Measurements from ENCODE around the gene MAGEA11. TPM values are rescaled to one million over a fixed set of nuclear protein-coding genes. Genes with fewer than 3 reads are reported as not detected.
"Not testable (repeated sequence)": the region's sequence is repeated elsewhere in the genome, so short reads cannot be mapped to it uniquely, and the experiment has no call there.

Gene MAGEA11
- total RNA-seq, 2 experiments from 2014 or later: not detected

DNA sequence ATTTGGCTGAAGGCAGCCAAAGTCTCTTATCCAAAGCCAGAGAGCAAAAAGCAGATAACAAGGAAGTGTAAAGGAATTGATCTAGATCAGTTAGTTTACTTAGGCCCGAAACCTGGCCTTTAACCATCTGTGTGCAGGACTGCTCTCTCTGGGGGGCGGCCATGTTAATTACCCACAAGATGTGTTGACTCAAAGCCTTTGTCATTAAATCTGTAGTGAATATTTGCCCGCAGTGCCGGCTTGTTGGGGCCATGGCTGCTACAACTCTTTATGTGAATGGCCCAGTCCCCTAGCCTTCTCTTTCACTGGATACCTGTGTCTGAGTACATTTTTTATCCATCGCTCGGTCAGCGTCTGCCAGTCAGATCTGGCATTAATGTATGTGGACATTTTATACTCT is 15.4 kb downstream of the MAGEA11 start:
- H3K4me3 Mint-ChIP-seq; H3K36me3 Mint-ChIP-seq (ENCODE audit: low read depth); H3K9me3 Mint-ChIP-seq; DNase-seq; POLR2A ChIA-PET; H3K27me3 Mint-ChIP-seq; H3K27ac Mint-ChIP-seq; H3K4me1 Mint-ChIP-seq; CTCF ChIA-PET: not testable (repeated sequence)

DNA sequence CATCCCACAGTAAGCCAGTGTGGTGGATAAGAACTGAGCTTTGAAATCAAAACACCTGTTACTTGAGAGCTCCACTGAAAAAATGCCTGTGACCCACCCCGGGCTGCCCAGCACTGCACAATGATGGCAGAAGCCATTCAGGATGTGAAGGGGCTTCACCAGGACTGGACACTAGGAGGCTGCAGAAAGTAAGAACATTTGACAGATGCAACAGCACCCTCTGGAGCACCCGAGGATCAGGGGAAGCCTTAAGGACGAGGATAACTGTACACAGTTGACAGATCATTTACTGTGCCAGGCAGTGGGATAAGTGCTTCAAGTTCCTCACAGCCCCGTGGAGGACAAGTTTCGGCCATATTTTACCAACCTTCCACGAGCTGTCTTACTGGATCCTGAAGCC is 30.4 kb downstream of the MAGEA11 start:
- H3K27me3 Mint-ChIP-seq; H3K27ac Mint-ChIP-seq; CTCF ChIA-PET; H3K4me1 Mint-ChIP-seq; DNase-seq; H3K36me3 Mint-ChIP-seq (ENCODE audit: low read depth); H3K9me3 Mint-ChIP-seq; H3K4me3 Mint-ChIP-seq; POLR2A ChIA-PET: not testable (repeated sequence)

DNA sequence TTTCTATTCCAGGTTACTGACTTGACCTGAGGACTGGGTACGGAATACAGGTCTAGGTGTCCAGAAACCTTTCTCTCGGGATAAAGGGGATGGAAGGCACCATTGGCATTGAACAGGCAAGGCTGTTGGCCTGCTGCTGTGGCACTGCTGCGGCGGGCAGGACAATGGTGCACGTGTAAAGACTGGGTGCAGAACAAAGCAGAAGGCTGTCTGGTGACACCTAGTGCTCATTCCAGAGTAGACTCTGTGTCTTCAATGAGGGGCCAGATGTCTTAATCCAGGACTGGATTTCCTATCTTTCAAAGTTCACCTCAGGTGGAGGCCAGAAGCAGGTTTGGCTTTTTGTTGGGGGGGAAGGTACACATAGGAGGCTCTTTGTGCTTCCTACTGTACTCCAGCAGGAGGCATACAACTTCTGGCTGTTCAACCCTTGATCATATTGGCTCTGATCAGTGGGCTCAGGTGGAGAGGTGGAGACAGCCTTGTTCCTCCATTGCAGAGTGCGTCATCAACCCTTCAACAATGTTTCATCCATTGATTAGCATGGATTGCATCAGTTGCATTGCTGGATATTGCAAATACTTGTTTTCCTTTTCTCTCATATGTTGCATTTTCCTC is 34.6 kb downstream of the MAGEA11 start:
- H3K4me1 Mint-ChIP-seq; H3K36me3 Mint-ChIP-seq (ENCODE audit: low read depth); H3K4me3 Mint-ChIP-seq; H3K9me3 Mint-ChIP-seq; H3K27ac Mint-ChIP-seq; POLR2A ChIA-PET; H3K27me3 Mint-ChIP-seq; DNase-seq; CTCF ChIA-PET: not testable (repeated sequence)

DNA sequence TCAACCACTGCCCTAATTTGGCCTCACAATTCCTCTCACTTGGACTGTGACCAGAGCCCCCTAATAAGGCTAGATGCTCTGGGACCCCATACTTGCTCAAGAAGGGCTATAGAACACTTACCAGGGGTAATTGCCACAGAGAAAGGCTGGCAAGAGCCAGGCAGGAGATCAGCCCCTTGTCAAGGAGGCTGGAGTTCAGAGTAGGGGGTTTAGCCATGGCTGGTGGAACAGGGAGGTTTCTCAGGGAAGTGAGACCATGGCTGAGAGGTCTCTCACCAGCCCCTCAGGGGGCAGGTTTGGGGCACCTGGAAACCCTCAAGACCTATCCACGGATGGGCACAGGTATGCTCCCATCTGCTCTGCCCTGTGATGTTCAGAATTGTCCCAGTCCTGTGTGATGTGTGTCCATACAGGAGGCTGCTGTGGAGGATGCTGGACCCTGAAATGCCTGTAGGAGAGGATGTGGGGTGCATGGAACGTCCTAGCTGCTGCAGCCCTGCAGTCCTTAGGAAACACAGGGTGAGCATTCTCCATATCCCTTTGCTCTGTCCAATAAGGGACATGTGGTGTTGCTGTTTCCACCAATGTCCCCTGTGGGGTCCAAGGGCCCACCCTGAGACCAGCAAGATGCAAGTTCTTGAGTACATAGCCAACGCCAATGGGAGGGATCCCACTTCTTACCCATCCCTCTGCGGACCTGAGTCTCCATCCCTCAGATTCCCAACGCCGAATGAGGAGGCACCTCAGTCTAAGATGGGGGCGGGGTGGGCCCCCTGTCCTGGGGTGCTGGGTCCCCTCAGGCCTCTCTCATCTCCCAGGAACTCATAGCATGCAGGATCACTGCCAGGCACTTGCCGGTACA is 45.6 kb downstream of the MAGEA11 start:
- Mint-ChIP-seq H3K4me3 (no peak overlapping the region), H3K27me3 (peaks cover 2% of the 10 kb centered on the region), H3K36me3 (ENCODE audit: low read depth) (no peaks in the 10 kb centered on the region), H3K27ac (no peak overlapping the region), H3K4me1 (no peaks in the 10 kb centered on the region), H3K9me3 (no peaks in the 10 kb centered on the region)
- POLR2A ChIA-PET: no interaction called here
- no peak for DNase-seq
- CTCF ChIA-PET: no interaction called here

DNA sequence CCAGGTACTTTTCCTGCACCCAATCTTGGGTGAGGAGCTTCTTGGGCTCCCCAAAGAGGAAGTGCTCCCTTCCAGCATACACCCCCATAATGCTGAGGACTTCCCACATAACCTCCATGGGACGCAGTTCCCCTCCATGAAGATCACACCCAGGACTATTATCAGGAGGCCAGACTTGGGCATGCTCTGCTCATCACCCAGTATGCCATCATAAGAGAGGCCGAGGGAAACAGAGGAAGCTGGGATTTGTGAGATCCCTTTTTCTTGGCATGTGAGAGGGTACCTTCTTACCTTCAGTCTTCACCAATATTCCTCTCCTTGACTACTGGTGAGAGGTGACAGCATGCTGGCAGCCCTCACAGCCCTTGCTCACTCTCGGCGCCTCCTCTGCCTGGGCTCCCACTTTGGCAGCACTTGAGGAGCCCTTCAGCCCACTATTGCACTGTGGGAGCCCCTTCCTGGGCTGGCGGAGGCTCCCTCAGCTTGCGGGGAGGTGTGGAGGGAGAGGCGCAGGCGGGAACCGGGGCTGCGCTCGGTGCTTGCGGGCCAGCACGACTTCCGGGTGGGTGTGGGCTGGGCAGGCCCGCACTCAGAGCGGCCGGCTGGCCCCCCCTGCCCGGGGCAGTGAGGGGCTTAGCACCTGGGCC is 46.3 kb downstream of the MAGEA11 start:
- H3K27ac Mint-ChIP-seq: no peak overlapping the region
- H3K4me1 Mint-ChIP-seq: no peaks in the 10 kb centered on the region
- no peaks in the 10 kb centered on the region for H3K36me3 Mint-ChIP-seq (ENCODE audit: low read depth)
- CTCF ChIA-PET: no interaction called here
- H3K9me3 Mint-ChIP-seq: no peaks in the 10 kb centered on the region
- no peak overlapping the region for H3K4me3 Mint-ChIP-seq
- no peak for DNase-seq
- H3K27me3 Mint-ChIP-seq: peaks cover 2% of the 10 kb centered on the region
- POLR2A ChIA-PET: no interaction called here

DNA sequence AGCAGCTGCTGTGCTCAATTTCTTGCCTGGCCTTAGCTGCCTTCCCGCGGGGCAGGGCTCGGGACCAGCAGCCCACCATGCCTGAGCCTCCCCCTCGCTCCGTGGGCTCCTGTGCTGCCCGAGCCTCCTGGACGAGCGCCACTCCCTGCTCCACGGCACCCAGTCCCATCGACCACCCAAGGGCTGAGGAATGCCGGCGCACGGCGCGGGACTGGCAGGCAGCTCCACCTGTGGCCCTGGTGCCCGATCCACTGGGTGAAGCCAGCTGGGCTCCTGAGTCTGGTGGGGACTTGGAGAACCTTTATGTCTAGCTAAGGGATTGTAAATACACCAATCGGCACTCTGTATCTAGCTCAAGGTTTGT is 46.8 kb downstream of the MAGEA11 start:
- H3K36me3 Mint-ChIP-seq (ENCODE audit: low read depth); H3K4me3 Mint-ChIP-seq; H3K27ac Mint-ChIP-seq; H3K27me3 Mint-ChIP-seq; POLR2A ChIA-PET; H3K9me3 Mint-ChIP-seq; DNase-seq; CTCF ChIA-PET; H3K4me1 Mint-ChIP-seq: not testable (repeated sequence)

DNA sequence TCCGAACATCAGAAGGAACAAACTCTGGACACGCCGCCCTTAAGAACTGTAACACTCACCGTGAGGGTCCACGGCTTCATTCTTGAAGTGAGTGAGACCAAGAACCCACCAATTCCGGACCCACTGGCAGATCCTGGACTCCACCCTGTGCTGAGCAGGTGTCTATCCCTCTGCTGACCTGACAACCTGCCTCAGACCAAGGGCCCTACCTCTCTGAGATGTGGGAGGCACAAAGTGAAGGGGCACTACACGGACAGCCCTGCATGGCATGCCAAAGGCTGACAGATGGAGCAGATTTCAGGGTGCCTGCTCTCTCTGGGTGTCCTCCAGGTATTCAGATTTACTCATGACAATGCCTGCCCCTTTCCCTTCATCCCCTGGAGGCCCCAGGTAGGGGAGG is 48.0 kb downstream of the MAGEA11 start:
- H3K27ac Mint-ChIP-seq: no peak overlapping the region
- no peak for DNase-seq
- peaks cover 2% of the 10 kb centered on the region for H3K27me3 Mint-ChIP-seq

DNA sequence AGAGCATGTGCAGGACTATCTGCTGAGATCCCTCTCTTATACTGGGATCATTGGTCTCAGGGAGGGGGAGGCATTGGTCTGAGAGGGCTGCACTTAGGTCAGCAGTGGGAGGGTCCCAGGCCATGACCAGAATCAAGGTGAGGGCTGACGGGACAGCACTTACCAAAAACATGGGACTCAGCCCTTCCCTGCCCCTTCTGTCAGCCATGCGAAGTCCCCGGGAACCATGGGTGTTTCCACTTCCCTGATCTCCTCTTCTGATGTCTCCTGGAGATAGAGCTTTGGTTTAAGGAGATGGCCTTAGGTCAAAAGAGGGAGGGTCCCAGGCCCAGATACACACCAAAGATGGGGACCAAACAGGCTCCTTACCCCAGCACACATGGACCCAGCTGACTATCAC is 49.1 kb downstream of the MAGEA11 start:
- Mint-ChIP-seq H3K4me3 (no peak overlapping the region), H3K27ac (no peak overlapping the region), H3K9me3 (no peaks in the 10 kb centered on the region), H3K27me3 (peaks cover 2% of the 10 kb centered on the region), H3K4me1 (no peaks in the 10 kb centered on the region), H3K36me3 (ENCODE audit: low read depth) (no peaks in the 10 kb centered on the region)
- CTCF ChIA-PET: no interaction called here
- no peak for DNase-seq
- POLR2A ChIA-PET: no interaction called here

More for the DNA sequence above, 48.0 kb downstream of the MAGEA11 start:
- Mint-ChIP-seq H3K4me1 (no peaks in the 10 kb centered on the region), H3K36me3 (ENCODE audit: low read depth) (no peaks in the 10 kb centered on the region), H3K4me3 (no peak overlapping the region), H3K9me3 (no peaks in the 10 kb centered on the region)
- ChIA-PET POLR2A (no interaction called here), CTCF (no interaction called here)

DNA sequence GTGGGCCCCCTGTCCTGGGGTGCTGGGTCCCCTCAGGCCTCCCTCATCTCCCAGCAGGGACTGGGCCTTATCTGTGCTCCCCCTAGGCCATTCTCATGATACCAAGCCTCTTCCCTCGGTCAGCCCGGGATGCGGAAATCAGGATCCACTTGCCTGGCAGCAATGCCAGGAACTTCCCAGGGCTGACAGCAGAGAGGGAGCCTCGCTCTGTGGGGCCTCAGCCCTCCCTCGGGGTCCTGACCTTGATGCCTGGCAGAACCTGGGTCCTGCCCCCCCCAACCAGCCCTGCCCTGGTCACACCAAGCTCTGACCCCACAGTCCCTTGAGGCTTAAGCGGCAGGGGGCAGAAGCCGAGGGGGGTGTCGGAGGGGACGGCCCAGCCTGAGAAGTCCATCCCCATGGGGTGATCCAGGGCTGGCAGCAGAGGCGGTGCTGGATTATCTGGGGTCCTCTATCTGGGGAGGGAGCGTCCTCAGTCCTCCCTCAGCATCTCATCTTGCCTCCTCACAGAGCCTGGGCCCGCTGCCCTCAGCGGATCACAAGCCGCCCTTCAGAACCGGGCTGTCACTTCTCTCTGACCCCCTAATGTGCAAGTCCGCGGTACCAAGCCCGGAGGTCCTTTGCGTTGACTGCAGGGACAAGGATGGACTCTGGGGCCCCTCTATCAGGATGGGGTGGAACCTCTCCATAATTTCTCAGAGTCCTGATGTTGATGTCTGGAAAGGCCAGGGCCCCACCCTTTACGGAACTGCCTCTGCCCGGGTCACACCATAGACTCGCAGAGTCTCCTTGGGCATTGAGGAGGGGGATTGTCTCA is 50.2 kb downstream of the MAGEA11 start:
- H3K4me3 Mint-ChIP-seq; H3K4me1 Mint-ChIP-seq; H3K27me3 Mint-ChIP-seq; DNase-seq; H3K27ac Mint-ChIP-seq; POLR2A ChIA-PET; CTCF ChIA-PET; H3K9me3 Mint-ChIP-seq; H3K36me3 Mint-ChIP-seq (ENCODE audit: low read depth): not testable (repeated sequence)

DNA sequence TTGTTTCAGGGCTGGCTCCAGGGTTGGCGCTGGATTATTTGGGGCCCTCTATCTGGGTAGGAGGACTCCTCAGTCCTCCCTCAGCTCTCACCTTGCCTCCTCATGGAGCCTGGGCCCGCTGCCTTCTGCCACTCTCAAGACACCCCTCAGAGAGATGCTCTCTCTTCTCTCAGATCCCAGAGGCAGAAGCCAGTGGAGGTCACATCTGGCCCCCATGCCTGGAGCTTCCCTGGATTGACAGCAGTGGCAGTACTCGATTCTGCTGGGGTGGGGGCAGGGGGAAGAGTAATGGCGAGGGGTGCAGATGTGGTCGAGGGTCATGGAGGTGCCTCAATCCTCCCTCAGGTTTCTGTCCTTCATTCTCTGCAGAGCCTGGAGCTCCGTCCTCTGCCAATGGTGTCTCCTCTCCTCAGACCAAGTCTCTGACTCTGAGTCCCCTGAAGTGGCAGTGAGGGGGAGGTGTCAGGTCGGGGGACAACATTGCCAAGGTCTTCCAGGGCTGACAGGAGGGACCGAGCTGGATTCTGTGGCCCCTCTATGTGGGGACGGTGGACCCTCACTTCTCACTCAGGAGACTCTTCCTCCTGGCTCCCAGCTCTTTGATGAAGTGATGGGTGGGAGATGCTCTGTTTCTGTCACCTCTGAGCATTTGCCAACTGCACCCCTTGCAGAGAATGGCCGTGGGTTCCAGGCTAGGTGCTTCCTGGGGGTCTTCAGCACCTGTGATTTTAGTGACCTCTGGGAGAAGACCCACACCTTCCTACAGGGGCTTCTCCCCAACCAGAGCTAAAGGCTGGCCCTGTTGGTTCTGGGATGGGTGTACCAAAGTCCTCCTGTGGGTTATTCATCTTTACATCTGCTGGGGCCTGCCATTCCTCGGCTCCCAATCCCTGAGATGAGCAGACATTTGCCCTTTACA is 51.1 kb downstream of the MAGEA11 start:
- DNase-seq: no peak

More for the DNA sequence above, 51.1 kb downstream of the MAGEA11 start:
- Mint-ChIP-seq H3K36me3 (ENCODE audit: low read depth) (no peaks in the 10 kb centered on the region), H3K4me3 (no peak overlapping the region), H3K27ac (no peak overlapping the region), H3K4me1 (no peaks in the 10 kb centered on the region), H3K27me3 (no peaks in the 10 kb centered on the region), H3K9me3 (no peaks in the 10 kb centered on the region)
- CTCF ChIA-PET: no interaction called here
- POLR2A ChIA-PET: no interaction called here

All from activated CD4-positive, alpha-beta memory T cell treated with anti-CD3 and anti-CD28 coated beads, Interleukin-2, amount 10 ng/mL, durations not matched to agents 7 days and 5 days (primary cell).